WI38 (cell line): ENCODE measurements around the gene RNF8.
"Not testable (repeated sequence)": the region's sequence is repeated elsewhere in the genome, so short reads cannot be mapped to it uniquely, and the experiment has no call there.

Experiments used
- H3K4me3 ChIP-seq: 2 replicates; pipeline ENCODE4 v1.5.1; 2011; ENCODE audit warnings: low read depth, mild to moderate bottlenecking, control low read depth, low read length
- TF ChIP-seq, protein P1 (sequence below): IDR thresholded peaks from 2 replicates; pipeline ENCODE4 v1.5.1; 2012; ENCODE audit warnings: low read depth, mild to moderate bottlenecking, control low read depth, low read length

Gene RNF8

DNA sequence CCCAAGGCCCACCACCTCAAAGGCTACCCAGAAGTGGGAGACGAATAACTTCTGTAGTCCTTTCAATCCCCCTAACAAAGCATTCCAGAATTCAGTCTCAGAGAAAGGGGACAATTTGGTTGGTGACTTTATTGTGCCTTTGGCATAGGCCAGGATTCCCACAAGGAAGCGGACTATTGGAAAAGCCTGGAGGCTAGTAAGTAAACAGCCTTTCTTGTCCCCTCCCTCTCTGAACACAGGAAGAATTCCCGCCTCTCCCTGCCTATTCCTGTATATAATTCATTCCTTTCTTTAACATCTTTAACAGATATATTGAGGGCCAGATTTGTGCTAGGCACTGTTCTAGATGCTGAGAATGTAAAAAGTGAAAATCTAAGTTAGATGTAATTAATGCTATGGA, 36.1 kb downstream of the RNF8 start:
- TF ChIP-seq, protein P1, sequence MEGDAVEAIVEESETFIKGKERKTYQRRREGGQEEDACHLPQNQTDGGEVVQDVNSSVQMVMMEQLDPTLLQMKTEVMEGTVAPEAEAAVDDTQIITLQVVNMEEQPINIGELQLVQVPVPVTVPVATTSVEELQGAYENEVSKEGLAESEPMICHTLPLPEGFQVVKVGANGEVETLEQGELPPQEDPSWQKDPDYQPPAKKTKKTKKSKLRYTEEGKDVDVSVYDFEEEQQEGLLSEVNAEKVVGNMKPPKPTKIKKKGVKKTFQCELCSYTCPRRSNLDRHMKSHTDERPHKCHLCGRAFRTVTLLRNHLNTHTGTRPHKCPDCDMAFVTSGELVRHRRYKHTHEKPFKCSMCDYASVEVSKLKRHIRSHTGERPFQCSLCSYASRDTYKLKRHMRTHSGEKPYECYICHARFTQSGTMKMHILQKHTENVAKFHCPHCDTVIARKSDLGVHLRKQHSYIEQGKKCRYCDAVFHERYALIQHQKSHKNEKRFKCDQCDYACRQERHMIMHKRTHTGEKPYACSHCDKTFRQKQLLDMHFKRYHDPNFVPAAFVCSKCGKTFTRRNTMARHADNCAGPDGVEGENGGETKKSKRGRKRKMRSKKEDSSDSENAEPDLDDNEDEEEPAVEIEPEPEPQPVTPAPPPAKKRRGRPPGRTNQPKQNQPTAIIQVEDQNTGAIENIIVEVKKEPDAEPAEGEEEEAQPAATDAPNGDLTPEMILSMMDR = no peak
- no peak overlapping the region for H3K4me3 ChIP-seq

DNA sequence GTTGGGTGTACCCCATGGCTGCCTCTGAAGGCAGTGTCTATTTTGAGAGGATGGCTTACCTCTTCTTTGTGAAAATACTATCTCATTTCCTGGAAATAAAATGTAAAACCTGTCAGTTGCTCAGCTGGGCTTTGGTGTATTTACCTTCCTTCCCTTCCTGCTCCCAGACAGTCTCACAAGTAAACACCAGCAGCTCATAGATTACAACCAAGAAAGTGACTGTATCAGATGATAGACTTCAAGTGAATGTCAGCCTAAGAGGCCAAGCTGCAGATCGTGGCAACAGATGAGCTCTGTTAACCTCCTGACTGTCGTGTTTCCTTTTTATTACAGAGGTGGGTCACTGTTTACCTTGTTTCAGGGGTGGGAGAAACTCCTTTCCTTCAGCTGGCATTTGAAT, 37.3 kb downstream of the RNF8 start:
- TF ChIP-seq, protein P1 = no peak

DNA sequence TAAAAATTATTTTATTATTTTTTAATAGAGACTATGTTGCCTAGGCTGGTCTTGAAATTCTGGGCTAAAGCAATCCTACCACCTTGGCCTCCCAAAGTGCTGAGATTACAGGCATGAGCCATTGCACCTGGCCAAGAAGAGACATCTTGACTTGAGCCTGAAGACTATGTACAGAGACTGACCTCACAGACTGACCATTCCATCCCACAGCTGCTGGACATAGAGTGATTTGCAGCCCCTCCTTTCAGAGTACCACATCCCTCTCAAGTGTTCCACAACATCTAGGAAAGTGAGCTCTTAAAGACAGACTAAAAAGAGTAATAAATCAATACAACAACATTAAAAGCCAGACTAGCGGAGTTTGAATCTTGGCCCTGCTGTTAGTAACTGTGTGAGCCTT, 39.0 kb downstream of the RNF8 start:
- no peak overlapping the region for H3K4me3 ChIP-seq
- TF ChIP-seq, protein P1 = no peak

More for the DNA sequence above, 37.3 kb downstream of the RNF8 start:
- no peak overlapping the region for H3K4me3 ChIP-seq

DNA sequence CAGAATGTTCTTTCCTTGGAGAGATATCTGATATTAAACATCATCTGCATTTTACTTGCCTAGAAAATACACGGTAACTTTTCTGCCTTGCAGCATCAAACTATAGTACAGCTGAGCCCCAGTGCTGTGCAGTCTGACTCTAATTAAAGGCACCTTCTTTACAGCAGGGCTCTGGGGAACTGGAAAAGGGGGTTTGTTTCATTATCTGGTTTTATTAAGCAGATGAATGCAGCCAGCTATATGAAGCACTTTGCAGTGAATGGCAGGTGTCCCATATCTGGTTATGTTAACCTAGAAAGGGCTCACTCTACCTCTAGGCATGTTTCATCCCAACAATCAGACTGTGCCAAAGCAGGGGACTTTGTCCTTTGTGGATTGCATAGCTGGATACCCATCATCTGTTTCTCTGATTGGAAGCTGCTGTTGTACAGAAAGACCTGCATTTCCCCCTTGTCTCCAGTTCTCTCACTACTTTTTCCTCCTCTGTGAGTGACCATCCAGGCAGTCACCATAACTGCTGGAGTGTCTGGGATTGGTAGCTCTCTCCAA, 39.7 kb downstream of the RNF8 start:
- TF ChIP-seq, protein P1 = no peak
- H3K4me3 ChIP-seq = no peak overlapping the region

DNA sequence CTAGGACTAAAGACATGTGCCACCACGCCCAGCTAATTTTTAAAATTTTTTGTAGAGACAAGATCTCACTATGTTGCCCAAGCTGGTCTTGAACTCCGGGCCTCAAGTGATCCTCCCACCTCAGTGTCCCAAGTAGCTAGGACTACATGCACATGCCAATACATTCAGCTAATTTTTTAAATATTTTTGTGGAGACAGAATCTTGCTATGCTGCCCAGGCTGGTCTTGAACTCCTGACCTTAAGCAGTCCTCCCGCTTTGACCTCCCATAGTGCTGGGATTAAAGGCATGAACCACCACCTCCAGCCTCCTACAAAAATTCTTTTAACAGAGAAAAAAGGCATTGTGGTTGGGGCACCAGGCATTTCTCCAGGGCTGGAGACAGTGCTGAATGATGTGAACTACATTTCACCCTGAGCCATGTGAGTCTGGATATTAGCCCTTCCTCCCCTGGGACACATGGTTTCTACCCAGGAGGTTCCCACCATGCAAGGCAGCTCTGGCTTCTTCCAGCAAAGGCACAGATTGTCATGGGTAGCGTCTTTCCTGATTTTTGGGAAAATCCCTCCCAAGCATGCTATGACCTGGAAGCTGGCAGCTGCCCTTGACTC, 42.9 kb downstream of the RNF8 start:
- H3K4me3 ChIP-seq = no peak overlapping the region
- TF ChIP-seq, protein P1 = no peak

DNA sequence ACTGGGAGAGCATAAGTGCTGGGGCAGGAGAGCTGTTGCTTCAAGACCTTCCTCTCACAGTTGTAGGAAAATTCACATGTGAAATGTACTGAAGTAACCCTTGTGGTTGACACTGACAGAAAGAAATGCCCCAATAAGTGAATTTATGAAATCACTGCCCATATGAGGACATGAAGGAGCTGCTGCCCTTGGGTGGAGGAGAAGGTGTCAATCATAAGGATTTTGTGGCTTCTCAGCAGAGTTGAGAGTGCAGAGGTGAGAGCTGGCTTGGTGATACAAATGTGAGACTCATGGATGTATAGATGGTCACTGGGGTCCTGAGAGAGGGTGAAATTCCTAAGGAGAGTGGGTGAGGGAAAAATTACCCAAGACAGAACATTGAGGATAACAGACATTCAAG, 45.3 kb downstream of the RNF8 start:
- no peak overlapping the region for H3K4me3 ChIP-seq
- TF ChIP-seq, protein P1 = no peak

DNA sequence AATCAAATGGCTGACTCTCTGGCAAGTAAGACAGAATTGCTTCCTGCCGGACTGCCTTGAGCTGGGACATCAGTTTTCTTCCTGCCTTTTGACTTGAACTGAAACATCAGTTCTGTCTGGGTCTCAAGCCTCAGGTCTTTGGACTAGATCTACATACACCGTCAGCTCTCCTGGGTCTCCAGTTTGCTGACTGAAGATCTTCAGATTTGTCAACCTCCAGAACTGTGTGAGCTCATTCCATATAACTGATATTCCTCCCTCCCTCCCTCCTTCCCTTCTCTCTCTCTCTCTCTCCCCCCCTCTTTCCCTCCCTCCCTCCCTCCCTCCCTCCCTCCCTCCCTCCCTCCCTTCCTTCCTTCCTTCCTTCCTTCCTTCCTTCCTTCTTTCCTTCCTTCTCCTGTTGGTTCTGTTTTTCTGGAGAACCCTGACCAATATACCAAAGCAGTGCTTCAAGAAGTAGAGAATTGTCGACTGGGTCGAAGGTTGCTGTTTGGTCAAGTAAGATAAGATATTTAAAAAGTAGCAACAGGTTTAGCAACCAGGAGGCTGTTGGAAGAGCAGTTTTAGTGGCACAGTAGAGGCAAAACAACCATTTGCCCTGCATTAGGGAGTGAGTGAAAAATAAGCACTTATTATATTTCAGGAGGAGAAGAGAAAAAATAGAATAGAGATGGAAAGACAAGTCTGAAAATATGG, 46.2 kb downstream of the RNF8 start:
- no peak overlapping the region for H3K4me3 ChIP-seq

DNA sequence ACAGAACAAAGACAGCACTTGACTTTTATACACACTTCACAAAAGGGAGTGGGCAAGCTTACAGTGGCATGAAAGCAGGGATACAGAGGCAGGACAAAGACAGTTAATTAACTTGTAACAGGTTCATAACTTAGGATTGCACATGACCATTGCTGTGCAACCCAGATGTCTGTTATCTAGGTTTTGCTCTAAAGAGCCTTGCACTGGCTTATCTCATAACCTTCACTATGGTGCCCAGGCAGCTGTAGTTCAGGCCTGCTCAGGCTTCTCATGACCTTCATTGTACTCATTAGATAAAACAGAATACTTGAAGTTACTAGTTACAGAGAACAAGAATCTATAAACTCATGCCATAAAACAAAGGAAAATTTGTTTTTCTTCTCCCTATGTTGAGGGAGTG, 47.9 kb downstream of the RNF8 start:
- not testable (repeated sequence) for H3K4me3 ChIP-seq

More for the DNA sequence above, 46.2 kb downstream of the RNF8 start:
- TF ChIP-seq, protein P1 = no peak
